Activated T-cell treated with anti-CD3 and anti-CD28 coated beads for 4 hours (primary cell): Measurements from ENCODE around the gene CTU2.

Experiments
- DNase-seq: peaks from one replicate; pipeline ENCODE4 v3.0.0-alpha.2; 2020

CTU2 gene

DNA sequence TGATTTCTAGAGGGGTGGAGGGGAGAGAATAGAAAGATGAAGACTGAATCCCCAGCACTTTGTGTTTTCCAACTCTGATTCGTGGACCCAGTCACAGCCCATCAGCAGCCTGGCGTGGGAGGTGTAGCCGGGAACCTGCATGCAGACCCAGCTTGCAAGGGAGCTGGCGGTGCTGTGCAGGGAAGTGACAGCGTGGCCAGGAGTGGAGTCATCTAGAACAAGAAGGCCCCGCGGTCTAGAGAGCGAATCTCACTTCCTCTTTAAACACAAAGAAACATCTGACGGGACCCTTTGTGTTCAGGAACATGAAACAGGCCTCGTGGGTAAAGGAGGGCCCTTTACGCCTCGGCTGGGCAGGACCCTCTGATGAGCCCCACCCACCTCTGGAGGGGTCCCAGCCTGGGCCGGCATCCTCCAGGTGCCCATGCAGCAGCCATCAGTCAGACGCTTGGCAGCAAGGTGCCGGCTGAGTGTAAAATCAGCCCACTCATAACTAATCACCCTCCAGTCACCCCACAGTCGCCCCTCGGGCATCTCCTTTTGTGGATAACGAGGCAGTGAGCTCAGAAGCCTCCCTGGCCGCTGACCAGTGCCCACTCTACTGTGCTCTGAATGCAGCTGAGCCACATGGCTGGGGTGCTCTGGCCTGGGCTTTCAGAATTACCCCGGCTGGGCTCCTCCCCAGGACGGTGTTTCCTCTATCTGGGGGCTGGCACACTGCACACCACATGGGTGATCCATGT, 24.4 kb upstream of the CTU2 start:
- no peak for DNase-seq

GRCh38 chr16:88684569-88685155, 21.6 kb upstream of the CTU2 start:
- no peak for DNase-seq

GRCh38 chr16:88685156-88686061, 20.9 kb upstream of the CTU2 start:
- DNase-seq, result peak; percentile 69

- DNase-seq, result no peak
These were observed 20.3 kb upstream of the CTU2 start for GRCh38 chr16:88686062-88686438.

GRCh38 chr16:88686439-88687253, 19.7 kb upstream of the CTU2 start, which contains the start of gene SNAI3:
SNAI3 (minus strand) TSS chr16:88686507; CDS start chr16:88686406, 101 bp downstream.
- DNase-seq, result peak; percentile 80

GRCh38 chr16:88687254-88687576, 19.1 kb upstream of the CTU2 start:
- DNase-seq, result no peak

GRCh38 chr16:88687676-88688012, 18.7 kb upstream of the CTU2 start:
- DNase-seq, result no peak

DNA sequence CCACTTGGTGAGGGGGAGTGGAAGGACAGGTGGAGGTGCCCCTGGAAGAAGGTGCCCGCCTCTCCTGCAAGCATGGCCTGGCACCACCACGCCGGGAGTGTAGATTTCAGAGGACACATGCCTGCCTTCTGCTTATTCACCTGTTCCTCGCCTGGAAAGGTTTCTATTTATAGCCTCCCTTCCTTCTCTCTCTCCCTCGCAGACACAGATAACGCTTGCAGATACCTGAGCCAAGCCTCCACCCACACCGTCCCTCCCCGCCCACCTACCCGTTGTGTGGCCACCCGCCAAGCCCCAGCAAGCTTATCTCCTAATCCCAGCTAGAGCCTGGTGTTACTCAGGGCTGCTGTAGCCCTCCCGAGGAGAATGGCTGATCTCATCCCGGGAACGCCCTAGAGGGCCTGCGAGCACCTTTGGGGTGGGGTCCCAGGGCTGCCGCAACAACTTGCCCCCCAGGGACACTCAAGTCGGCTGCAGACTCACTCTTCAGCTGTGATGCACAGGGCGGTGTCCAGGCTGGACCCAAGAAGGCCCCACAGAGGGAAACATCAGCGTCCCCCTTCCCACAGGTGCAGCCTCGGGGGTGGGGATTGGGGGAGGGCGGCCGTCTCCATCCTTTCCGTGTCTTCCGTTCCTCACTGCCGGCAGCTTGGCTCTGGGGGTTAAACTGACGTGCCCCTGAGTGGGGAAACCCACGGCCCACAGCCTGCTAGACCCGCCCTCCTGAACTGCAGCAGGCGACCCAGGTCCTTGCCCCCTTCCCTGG, 18.1 kb upstream of the CTU2 start:
- DNase-seq, result no peak

DNA sequence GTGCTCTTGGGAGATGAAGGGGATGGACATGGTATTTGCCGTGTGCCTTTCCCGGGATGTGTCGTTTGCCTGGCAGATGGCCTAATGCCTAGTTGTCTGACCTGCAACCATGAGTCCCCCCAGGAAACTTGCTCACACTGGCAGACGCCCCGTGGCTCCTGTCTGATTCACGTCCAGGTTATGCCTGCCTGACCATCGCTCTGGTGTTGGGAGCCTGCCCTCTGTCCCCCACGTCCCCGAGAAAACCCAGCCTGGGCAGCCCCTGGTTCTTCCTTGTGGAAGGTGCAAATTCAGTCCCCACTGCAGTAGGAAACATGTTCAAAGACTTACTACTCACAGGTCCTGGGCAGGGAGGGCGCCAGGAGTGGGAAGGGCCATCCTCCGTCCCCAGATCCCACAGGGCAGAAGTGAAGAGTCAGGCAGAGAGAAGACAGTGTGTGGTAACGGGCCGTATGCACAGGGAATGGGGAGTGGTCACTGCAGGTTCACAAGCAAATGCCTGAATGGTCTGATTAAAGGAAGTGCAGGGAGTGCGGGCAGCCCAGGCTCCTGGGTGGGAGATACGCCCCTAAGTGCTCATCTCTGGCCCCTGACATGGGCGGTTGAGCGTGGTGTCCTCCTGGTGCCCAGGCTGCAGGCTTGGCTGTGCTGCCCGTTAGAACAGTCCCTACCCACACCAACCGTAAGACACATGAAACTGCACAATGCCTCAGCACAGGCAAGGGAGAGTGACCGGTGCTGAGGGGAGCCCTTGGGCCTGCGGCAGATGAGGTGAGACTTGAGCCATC, 15.8 kb upstream of the CTU2 start:
- DNase-seq, result no peak

DNA sequence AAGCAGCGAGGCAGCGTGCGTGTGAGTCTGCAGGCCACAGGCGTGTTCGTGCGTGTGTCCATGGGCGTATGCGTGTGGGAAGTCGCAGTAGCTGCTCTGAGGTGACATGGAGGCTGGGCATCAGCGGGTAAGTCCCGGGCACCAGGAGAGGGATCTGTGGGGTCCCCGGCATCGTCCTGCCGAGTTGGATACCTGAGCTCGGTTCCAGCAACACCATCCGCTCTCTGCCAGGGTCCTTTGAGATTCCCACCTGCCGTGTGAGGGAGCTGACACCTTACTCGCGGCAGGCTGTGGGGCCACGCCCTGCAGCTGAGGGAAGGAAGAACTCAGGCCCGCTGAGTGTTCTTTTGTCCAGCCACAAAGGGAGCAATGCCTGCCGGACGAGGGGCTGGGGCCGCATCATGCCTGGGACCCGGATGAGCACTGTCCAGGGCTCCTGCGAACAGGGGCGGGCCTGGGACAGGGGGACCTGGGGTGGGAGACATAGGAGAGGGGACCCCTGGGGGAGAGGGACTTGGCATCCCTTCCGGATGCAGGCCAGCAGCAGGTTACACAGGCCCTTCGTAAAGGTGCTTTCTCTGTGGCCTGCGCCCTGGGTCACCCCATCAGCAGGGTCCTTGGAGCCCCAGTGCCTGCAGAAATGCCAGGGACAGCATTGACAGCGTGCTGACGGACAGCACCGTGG, 15.0 kb upstream of the CTU2 start:
- DNase-seq, result no peak

DNA sequence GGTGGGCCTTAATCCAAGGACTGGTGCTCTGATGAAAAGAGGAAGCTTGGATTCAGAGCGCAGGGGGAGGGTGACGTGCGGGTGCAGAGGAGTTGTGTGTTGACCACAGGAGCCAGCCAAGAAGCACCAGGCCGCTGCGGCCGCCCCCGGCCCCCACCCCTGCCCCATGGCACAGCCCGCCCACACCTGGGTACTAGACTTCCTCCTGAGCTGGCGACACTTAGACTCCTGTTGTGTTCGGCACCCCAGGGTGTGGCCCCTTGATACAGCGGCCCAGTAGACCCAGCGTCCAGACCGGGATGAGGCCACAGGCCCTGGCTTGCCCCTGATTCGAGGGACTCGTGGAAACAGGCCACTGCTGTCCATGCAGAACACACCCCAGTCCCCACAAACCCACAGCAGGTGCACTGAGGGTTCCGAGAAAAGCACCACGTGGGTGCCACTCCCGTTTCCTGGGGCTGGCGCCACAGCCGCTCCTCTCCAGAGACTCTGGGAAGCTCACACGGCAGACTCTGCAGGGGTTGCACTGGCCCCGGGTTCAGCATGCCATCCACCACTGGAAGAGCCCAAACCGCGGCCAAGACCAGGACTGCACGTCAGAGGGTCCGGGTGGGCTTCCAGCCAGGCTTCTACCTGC, 14.3 kb upstream of the CTU2 start:
- no peak for DNase-seq

- DNase-seq, result no peak
These were observed 13.4 kb upstream of the CTU2 start for GRCh38 chr16:88692861-88693260.

- no peak for DNase-seq
These were observed 12.7 kb upstream of the CTU2 start for GRCh38 chr16:88693420-88694177.

DNA sequence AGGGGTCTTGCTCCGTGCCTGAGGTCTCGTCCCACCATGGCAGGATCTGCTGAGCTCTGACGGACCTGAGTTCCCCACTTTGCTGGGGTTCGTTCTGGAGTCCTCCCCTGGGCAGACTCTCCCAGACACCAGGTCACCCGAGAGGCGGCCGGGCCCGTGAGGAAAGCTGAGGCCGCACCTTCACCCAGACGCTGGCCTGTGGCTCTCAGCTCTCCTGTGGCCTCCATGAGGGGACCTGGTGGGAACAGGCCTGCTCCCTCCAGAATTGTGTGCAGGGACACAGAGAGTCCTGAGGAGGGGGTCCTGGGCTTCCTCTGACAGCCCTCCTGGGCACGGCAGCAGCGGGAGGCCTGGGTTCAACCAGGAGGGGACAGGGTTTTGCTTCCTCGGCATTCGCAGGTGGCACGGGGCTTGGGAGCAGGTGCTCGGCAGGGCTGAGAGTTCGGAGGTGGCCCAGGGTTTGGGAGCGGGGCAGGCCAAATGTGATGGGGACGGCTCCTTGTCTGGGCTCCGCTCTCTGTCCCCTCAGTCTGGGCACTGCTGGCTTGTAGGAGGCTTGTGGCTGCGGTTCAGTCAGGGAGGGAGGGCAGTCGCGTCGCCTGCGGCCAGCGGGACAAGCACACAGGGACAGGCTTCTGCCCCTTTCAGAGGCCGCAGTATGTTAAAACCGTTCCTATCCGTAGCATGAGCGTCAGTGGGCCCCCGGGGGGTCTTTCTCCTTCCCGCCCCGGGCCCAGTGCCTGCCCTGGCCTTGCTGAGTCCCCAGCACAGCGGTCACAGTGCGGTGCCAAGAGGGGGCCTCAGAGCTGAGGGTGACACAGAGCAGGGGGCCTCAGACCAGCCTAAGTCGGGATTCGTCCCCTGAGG, 11.8 kb upstream of the CTU2 start:
- no peak for DNase-seq

DNA sequence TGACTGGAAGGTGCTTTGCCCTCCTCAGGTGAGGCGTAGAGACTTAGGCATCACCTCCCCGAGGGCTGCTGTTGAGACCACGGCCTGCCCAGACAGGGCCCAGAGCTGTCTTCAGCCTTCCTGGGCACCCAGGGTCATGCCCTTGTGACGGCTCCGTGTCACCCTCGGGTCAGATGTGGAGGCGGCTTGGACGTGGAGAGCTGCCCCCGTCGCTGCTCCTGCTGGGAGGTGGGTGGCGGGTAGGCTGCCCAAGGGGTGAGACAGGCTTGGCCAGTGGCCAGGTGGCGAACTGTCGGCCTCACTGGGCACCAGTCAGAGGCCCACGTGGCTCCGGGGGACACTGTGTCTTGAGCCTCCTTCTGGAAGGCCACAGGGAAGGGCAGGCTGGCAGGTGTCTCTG, 11.1 kb upstream of the CTU2 start:
- DNase-seq, result no peak

DNA sequence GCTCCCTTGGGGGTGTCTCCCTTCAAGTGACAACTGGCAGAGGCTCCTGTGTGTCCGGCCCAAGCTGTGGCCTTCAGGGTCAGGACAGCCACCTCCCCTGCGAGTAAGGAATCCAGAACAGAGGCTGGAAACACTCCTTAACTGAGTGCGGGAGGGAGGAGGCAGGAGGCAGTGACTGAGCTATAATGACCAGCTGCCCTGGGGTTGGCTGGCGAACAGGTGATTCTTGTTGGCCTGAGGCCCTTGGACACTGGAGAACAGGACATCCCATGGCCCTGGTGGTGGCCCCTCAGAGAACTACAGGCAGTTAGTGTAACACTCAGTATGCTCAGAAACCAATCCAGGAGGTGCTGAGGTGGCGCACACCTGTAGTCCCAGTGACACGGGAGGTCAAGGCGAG, 10.6 kb upstream of the CTU2 start:
- DNase-seq, result no peak

DNA sequence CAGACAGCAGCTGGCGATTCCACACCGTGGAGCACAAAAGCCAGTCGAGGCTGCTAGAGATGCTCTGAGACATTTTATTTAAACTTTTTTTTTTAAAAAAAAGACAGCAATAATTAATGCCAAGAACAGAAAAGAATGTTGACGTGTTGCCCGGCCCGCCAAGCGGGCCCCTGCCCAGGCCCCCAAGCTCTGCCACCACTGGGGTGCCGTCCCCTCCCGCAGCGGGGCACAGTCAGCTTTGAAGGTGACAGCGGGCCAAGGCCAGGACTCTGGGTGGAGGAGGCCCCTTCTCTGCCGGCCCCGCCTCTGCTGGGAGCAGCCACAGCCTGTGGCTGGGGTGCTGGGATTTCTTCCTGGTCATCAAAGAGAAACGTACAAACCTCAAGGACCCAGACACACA, 9.9 kb upstream of the CTU2 start:
- no peak for DNase-seq

DNA sequence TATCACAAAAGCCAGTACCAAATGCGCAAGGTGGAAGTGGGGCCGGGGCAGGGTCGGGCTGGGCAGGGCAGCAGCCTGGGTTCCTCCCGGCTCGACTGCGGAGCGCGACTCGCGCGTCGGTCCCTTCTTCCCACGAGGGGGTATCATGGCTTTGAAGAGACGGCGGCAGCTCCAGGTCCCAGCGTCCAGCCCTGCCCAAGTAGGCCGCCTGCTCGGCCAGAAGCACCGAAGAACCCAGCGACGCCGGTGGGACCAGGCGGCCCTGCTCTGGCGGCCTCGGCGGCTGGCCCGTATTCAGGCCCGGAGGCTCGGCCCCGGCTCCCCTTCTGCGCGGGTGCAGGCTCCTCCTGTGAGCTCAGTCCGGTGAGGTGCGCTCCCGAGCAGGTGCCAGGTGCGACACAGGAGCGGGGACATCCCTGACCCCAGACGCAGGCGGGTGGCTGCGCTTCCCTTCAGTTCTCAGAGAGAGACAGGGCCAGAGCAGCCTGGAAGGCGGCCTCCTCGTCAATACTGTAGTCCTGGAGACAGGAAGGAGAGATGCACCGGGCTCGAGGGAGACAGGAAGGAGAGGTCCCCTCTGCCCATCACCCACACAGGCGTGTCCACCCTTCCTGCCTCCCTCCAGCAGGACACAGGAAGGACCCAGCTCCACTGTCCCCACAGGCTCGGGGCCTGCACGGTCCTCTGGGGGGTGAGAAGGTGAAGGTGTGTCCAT, 9.0 kb upstream of the CTU2 start:
- no peak for DNase-seq
